HG02763 (cell line): ENCODE results near the gene JCHAIN.
A peak's percentile ranks its signal among the peaks of the same experiment; 100 is the strongest.
"Not testable (repeated sequence)": the region's sequence is repeated elsewhere in the genome, so short reads cannot be mapped to it uniquely, and the experiment has no call there.

ENCODE experiments used
- ATAC-seq: cut with Tn5 transposase; IDR thresholded peaks from one replicate; pipeline ENCODE4 v1.9.1; 2021; ENCODE audit warnings: mild to moderate bottlenecking, moderate library complexity; ENCODE audit not compliant: unreplicated experiment

JCHAIN gene

DNA sequence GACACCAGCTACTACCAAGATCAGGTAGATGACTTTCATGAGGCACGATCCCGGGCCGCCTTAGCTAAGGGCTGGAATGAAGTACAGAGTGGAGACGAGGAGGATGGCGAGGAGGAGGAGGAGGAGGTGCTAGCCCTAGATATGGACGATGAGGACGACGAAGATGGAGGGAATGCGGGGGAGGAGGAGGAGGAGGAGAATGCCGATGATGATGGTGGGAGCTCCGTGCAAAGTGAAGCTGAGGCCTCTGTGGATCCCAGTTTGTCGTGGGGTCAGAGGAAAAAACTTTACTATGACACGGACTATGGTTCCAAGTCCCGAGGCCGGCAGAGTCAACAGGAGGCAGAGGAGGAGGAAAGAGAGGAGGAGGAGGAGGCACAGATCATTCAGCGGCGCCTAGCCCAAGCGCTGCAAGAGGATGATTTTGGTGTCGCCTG lies 22.5 kb upstream of the JCHAIN start:
- no peak for ATAC-seq

DNA sequence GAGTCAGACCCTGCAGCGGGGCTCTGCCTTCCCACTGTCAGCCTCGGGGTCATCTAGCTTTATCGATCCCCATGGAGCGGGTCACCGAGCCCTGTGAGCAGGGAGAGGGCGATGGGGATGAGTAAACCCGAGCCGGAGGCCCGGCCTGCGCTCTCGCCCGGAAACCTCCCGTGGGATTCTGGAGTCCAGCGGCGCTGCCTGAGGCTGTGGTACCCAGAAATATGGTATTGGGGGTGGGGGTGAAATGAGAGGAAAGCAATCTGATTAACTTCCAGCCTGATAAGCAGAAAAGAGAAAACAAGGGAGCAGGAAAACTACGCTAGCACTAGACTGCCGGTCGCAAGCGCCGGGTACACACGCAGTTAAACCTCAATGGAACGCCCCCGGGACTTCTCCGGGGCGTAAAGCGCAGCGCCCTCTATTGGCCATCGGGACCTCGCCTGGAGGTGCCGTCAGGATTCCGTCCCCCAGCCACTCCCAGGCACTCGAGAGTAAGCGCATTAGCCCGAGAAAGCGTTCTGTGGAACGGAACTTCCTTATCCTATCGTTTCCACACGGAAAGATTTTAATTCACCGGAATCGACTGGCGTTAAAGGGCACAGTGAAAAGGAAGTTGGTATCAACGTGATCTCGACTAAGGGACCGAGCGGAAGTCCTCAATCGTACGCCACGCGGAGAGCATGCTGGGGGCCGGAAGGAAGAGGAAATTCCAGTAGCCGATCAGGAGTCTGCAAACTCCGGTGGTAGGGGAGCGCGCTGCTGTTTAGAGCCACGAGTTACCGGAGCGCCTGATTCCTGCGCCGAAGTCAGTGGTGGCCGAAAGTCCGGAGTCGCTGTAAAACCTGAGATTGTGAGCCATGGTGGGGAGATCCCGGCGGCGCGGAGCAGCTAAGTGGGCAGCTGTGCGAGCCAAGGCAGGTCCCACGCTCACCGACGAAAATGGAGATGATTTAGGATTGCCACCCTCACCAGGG lies 21.8 kb upstream of the JCHAIN start, which contains the start of gene UTP3:
Gene UTP3 (plus strand): TSS at position 712 of the 974 bp plus-strand sequence. CDS start 146 bp downstream, at position 858.
- peak; percentile 94 for ATAC-seq

DNA sequence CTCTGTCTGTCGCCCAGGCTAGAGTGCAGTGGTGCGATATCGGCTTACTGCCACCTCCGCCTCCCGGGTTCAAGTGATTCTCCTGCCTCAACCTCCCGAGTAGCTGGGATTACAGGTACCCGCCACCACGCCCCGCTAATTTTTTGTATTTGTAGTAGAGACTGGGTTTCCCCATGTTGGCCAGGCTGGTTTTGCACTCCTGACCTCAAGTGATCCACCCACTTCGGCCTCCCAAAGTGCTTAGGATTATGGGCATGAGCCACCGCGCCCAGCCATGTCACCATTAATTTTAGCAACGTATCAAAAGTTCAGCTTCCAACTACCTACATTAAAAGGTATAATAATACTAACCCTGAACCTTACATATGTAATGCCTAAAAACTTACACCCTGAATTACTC lies 21.1 kb upstream of the JCHAIN start:
- no peak for ATAC-seq

DNA sequence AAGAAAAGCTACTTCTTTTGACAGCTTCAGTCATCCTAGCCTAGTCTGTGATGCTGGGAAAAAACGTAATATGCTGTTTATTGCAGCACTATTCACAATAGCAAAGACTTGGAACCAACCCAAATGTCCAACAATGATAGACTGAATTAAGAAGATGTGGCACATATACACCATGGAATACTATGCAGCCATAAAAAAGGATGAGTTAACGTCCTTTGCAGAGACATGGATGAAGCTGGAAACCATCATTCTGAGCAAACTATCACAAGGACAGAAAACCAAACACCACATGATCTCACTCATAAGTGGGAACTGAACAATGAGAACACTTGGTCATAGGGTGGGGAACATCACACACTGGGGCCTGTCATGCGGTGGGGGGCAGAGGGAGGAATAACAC lies 15.8 kb upstream of the JCHAIN start:
- ATAC-seq, result not testable (repeated sequence)

DNA sequence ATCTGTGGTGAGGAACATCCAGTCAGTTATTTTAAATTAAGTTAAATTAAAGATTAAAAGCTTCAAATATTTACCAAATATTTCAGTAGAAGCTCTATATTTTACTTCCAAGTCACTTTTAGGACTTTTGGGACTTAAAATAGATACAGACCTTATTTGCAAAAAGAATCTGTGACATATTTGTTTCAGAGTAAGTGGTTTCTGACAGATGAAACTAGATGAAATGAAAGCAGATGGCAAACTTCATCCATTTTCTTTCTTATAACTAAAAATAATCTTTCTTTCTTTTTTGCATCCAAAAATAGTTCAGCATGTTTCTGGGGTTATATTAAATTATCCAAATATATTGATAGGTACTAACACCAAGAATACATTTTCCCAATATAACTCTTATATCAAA lies 15.4 kb upstream of the JCHAIN start:
- ATAC-seq, result no peak

DNA sequence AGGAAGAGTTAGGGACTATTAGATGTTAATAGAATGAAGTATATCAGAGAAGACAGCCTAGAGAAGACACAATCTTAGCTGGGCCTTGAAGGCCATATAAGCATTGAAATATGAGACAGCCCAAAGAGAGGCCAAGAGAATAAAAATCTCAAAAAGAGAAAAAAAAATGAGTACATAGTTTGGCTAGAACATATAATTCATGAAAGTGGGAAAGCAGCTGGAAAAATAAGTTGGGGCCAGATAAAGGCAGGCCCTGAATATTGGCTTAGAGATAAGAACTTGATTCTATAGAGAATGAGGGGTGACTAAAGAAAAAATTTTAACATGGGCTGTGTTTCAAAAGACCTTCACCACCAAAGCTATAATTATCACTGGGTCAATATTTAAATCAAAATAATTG lies 14.6 kb upstream of the JCHAIN start:
- no peak for ATAC-seq

DNA sequence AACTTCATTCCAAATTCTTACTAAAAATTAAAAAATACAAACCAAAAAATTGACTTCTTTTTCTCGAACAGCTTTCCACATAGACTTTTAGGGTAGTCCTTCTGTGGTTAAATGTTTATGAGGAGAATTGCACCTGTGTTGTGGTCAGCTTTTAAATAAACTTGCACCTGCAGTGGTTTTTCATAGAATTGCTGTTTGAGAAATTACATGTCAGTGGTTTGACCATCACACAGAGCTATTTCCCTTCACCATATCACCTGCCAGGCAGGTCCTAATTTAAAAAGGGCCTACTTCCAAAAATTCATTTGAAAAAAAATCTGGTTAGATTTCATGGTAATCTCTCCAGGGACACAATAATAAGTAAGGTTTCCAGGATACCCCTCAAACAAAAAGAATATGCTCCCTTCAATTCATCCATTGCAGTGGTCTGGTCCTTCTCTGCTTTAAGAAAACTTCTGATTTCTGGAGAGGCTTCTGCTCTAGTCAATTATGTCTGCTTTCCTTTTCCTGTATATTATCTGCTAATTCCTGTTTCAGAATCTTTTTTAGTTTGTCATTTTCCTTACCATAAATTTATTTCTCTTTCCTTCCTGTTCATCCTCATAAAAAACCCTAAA lies 12.2 kb upstream of the JCHAIN start:
- peak; percentile 75 for ATAC-seq

DNA sequence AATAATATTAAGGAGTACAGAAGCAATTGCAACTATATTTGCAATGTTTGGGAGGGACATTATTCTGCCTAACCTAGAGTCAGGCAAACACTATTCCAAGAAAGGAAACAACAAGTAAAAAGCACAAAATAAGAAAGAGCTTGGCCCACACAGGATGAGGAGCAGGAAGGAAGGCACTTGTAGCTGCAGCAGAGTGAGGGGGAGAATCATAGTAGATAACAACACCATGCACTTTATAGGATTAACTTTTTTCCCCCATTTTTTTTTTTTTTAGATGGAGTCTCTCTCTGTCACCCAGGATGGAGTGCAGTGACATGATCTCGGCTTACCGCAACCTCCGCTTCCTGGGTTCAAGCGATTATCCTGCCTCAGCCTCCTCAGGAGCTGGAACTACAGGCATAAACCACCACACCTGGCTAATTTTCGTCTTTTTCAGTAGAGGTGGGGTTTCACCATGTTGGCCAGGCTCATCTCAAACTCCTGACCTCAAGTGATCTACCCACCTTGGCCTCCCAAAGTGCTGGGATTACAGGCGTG lies 10.3 kb upstream of the JCHAIN start:
- ATAC-seq, result no peak

DNA sequence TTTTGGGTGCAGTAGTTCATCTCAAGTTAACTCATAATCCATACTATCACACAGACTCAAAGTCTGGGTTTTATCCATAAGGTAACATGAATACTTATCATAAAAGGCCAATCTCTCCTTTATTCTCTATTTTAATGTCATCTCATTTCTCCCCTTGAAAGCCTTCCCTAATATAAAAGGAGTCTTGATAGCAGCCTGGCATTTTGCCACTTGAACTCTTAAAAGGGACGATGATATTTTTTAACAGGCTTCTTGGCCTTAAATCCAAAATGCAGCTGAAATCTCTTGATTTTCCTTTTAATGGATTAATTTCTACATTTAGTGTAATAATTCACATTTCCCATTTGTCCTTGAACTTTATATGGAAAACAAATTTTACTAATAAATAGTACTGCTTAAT lies 8.4 kb upstream of the JCHAIN start:
- no peak for ATAC-seq

DNA sequence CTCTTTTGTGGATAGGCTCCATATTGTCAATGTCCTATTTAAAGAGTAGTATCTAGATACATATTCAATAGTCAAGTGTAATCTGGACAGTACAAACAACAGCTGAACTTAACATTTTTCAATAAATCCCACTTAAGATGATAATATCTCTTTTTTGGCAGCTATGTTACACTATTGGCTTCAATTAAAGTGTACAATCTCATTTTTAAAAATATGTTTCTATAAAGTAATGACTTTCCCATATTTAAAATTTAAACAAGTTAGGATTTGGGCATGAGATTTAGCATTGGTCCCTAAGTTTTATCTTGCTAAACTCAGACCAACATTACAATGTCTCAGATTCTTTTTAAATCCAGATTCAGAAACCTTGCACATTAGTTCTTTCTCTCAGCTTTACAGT lies 7.9 kb upstream of the JCHAIN start:
- ATAC-seq, result no peak

DNA sequence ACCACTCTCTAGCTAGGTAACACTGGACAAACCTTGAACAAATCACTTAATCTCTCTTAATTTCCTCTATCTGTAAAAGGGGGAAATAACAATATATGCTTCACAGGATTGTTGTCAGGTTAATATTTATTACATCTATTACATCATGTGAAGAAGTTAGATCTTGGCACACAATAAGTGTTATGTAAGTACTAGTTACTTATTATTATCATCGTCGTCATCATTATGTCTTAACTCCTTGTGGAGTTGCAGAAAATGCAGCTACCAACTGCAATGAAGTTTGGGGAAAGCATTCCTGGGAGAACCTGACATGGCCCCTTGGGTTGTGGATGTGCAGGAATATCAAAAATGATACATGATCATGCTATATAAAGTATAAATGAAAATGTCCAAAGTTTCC lies 4.8 kb upstream of the JCHAIN start:
- ATAC-seq, result no peak

DNA sequence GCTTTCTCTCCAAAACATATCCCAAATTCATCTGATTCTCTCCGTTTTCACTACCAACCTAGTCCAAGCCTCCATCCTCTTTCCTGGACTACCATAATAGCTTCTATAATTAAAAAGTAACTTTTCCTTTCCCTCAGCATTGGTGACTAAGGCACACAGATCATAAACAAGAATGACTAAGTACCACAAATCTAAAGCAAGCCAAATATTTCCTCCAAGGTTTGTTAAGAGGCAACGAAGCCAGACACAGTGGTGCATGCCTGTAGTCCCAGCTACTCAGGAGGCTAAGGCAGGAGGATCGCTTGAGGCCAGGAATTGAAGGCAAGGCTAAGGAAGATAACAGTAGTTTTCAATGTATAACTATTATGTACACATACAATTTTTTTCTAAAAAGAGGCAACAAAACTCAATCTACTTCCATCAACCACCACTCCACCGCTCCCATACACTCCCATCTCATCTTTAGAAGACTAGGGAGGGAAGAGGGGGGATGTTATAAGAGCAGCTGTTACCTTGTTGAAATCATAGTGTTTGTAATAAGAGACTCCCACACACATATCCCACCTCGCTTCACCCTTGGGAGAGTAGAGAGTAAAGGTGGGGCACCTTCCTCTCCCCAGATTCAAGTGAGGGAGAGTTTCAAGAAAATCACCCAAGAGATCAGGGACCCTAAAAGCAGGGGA lies 4.2 kb upstream of the JCHAIN start:
- ATAC-seq, result no peak

DNA sequence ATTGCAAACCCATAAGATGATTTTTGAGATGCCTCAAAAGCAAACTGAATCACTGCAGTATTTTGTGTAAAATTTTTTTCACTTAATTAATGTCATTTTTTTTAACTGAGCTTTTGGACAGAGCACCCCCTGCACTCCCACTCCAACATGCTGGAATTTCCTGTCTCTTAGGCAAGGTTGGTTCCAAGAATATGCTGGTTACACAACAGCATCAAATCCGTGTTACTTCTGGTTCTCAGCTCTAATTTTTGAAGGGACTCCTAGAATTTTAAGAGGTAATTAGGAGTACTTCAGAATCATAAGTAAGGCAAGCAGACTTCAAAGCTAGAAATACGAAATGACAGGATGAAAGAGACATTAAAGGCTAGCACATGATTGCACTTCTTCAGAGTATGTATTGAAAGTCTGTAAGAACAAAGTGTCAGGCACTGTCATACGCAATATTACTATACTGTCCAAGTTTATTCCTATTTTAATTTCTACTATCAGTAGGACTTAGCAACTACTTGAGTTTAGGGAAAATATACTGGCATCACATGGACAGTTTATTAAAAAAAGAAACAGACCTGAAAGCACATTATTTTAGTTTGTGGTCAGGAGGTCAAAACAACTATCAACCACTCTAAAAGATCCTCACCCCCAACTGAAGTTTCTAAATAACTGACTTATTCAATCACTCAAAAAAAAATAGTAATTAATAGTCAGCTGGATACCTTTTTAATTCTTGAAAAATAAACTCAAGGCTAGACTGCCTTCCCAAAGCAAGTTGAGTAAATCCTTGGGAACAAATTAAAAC lies 1.6 kb upstream of the JCHAIN start:
- no peak for ATAC-seq

DNA sequence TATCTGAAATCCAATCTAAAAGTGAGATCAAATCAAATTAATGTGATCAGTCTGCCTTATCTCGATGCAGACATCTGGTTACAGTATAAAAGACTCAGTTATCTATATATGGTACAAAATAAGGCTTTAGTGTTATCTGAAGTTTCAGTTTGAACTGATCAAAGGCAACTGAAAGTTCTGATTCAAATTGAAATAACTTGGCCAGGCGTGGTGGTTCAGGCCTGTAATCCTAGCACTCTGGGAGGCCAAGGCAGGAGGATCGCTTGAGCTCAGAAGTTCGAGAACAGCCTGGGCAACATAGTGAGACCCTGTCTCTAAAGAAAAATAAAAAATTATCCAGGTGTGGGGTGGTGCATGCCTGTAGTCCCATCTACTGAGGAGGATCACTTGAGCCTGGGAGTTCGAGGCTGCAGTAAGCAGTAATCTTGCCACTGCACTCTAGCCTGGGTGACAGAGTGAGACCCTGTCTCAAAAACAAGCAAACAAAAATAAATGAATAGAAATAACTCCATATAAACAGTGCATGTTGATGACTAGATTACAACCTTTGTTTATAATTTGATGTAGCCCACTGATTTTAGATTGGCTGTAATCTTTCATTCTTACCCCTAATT lies 4.9 kb downstream of the JCHAIN start:
- ATAC-seq, result not testable (repeated sequence)

DNA sequence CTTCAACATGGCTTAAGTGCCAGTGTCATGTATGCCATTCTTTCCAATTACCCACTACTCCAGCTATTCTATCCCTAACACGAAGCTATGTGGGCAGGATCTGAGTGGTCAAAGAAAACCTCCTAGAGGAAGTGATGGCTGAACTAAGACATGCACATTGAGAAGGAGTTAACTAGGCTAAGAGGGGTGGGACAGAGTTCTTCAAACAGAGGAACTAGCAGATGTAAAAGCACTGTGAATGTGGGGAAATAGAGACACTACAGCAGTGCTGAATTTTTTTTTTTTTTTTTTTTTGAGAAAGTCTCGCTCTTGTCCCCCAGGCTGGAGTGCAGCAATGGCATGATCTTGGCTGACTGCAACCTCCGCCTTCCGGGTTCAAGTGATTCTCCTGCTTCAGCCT lies 6.2 kb downstream of the JCHAIN start:
- no peak for ATAC-seq

DNA sequence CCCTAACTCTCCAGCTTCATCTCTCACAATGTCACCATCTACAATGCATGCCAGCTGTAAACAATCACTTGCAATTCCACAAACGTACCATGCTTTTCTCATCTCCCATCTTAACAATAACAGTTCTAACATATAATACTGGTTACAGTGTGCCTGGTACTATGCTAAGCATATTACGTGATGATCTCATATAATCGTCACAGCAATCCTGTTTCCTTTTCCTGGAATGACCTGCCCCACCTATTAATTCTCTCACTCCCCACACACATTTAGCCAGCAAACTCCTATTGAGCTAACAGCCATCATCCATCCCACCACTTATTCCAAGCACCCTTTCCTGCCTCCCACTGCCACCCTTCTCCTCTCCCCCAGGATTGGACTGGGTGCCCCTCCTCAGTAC lies 7.9 kb downstream of the JCHAIN start:
- ATAC-seq, result no peak

DNA sequence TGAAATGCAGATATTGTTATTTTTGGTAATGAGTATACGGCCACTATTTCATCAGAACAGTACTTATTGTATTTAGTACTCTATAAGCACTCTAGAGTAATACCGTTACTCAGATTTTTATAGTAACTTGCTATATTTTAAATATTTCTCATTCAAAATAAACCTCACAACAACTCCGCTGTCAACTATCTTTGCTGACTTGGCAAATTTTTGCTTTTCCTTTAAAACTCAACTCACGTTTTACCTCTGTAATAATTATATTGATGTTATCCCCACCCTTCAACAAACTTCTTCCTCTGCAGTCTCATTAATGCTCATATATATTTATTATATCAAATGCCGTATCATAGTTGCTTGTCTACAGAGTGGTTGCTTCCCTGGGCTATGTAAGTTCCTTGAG lies 9.0 kb downstream of the JCHAIN start:
- ATAC-seq, result no peak

DNA sequence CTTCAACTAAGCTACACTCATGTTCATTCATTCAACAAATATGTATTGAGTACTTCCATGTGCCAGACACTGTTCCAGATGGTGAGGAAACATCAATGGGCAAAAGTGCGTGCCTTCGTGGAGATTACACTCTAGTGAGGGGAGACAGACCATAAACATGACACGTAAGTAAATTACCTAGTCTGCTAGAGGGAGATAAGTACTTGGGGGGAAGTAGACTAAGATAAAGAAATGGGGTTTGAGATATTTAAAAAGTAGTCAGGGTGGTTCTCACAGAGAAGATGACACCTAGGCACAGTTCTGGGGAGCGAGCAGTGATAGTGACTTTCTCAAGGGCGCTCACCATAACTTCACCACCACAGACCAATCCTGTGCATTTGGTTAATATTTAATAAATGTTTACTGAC lies 11.7 kb downstream of the JCHAIN start:
- no peak for ATAC-seq

DNA sequence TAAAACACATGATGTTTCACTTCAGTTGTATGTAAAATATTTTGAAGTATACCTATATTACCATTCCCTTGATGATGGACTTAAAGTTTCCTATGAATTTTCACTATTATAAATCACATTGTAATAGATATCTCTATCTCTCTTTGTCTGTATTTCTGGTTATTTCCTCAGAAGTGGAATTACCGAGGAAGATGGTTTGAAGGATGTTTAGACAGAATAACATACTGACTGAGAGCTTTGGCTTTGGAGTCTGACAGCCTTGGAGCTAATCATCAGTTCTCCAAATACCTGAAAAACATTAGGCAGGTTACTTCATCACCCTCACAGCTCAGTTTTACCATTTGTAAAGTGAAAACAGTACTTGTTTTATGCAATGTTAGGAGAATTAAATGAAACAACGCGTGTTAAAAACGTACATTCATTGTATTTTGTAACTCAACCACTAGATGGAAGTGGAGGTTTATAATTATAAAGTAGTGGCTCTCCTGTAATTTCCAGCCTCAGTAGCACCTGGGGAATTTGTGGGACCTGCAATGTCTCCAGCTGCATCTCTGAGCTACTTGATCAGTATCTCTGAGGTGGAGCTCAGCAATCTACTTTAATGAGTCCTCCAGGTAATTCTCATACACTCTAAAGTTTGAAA lies 14.3 kb downstream of the JCHAIN start:
- ATAC-seq, result no peak

DNA sequence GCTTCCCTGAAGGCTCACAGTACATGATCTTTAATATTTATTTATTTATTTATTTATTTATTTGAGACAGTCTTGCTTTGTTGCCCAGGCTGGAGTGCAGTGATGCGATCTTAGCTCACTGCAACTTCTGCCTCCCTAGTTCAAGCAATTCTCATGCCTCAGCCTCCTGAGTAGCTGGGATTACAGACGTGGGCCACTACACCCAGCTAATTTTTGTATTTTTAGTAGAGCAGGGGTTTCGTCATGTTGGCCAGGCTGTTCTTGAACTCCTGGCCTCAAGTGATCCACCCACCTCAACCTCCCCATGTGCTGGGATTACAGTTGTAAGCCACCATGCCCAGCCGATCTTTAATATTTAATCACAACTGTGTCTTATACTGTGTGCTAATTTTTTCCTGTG lies 15.6 kb downstream of the JCHAIN start:
- not testable (repeated sequence) for ATAC-seq
